HEK293 (cell line): ENCODE results near the gene CNTNAP5.

Experiments used
- ZNF157 ChIP-seq: fragments of 450-650 bp; formaldehyde crosslinking; IDR thresholded peaks from 2 replicates; pipeline ENCODE4 v1.5.1; 2016; ENCODE audit warnings: missing biosample characterization, missing genetic modification characterization
- TF ChIP-seq, protein P1 (sequence below): fragments of 450-650 bp; formaldehyde crosslinking; IDR thresholded peaks from 2 replicates; pipeline ENCODE4 v1.5.1; 2016; ENCODE audit warnings: missing biosample characterization, missing genetic modification characterization

DNA sequence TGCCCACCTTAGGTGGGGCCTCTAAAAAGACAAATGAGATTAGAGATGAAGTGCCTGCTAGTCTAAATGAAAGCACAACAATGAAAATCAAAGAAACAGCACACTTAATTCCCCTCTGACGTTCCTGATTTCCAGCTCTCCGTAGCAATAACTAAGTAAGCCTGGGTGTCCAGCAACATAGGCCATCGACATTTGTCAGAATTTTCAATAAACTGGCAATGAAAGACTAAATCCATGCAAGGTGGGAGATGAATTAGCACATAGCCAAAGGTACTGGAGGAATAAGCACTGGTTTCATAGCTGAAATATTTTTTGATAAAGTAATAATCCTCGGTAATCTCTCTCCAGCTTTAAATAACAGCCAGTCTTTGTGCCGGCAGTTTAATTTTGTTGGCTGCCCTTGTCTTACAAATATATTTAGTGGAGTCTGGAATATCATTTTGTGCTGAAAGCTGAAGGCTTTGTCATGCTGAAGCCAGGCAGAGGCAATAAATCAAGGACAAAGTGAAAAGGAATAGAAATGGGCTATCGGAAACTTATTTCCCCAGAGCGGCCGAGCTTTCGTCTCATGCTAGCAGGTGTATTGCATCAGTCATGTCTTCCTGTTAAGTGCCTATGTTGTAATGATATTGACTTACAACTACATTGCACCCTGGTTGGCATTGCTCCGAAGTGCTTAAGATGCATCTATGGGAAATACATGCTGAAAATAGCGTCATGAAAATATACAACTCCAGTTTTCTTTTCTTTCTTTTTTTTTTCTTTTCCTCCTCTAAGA, 790.1 kb downstream of the CNTNAP5 start:
- TF ChIP-seq, protein P1, sequence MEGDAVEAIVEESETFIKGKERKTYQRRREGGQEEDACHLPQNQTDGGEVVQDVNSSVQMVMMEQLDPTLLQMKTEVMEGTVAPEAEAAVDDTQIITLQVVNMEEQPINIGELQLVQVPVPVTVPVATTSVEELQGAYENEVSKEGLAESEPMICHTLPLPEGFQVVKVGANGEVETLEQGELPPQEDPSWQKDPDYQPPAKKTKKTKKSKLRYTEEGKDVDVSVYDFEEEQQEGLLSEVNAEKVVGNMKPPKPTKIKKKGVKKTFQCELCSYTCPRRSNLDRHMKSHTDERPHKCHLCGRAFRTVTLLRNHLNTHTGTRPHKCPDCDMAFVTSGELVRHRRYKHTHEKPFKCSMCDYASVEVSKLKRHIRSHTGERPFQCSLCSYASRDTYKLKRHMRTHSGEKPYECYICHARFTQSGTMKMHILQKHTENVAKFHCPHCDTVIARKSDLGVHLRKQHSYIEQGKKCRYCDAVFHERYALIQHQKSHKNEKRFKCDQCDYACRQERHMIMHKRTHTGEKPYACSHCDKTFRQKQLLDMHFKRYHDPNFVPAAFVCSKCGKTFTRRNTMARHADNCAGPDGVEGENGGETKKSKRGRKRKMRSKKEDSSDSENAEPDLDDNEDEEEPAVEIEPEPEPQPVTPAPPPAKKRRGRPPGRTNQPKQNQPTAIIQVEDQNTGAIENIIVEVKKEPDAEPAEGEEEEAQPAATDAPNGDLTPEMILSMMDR (tag by site-specific recombination): no peak
- TF ChIP-seq ZNF157 (tag by site-specific recombination): no peak
